HepG2 (cell line): ENCODE data around the gene PXDC1. TPM values are rescaled to one million over a fixed set of nuclear protein-coding genes. Genes with fewer than 3 reads are reported as not detected.

Source experiments
- ATAC-seq: fragments of 200-7000 bp; cut with Tn5 transposase; 3 replicates; pipeline ENCODE4 v1.9.1; 2020; ENCODE audit warnings: mild to moderate bottlenecking, moderate library complexity
- BruUV-seq: library from RNA; stranded (reverse); fragments of 400-500 nt; replicated peaks from 2 replicates; lab custom pipeline; 2021; lab: Mats Ljungman, UMichigan
- CTCF ChIA-PET: fragments of 300-600 bp; formaldehyde crosslinking; extraction: SDS; loops from one replicate; lab custom pipeline; 2021; ENCODE audit warnings: low total read pairs, inconsistent platforms, low intra/inter-chr PET ratio; lab: Yijun Ruan, JAX
- POLR2A ChIA-PET: fragments of 350-600 bp; sonication (Branson Sonifier 250); formaldehyde crosslinking; loops from one replicate; lab custom pipeline; 2020; ENCODE audit warnings: antibody characterized with exemption, inconsistent platforms; lab: Yijun Ruan, JAX
- DNase-seq: peaks from one replicate; pipeline ENCODE4 v3.0.0-alpha.2; 2015; ENCODE audit warnings: low spot score
- FAIRE-seq: peaks from 3 replicates; lab custom pipeline; 2011; peaks lifted over from hg19 to GRCh38; lab: Jason Lieb, UNC
- H2AFZ ChIP-seq: one replicate; pipeline ENCODE4 v1.6.1; 2011; ENCODE audit warnings: low read length, inconsistent platforms
- H3K27ac ChIP-seq: fragments of 300-600 bp; 3 replicates; pipeline ENCODE4 v1.8.0; 2011; ENCODE audit warnings: mixed run types, mild to moderate bottlenecking, mixed read lengths, low read length, inconsistent platforms; ENCODE audit not compliant: insufficient read depth; ENCODE audit errors: extremely low read length
- H3K27me3 ChIP-seq, 2 experiments: fragments of 200-600 bp in 1 of 2; 2 replicates in 1 of 2; 3 replicates in 1 of 2; pipeline versions ENCODE4 v1.6.0 to v1.8.0; 2011; ENCODE audit warnings: low read length in 2 of 2, mild to moderate bottlenecking in 2 of 2, moderate library complexity in 2 of 2, inconsistent platforms in 1 of 2; ENCODE audit not compliant: insufficient read depth in 2 of 2, control insufficient read depth in 1 of 2
- H3K36me3 ChIP-seq, 2 experiments: fragments of 200-600 bp in 1 of 2; replicated peaks in 1 of 2; 2 replicates in 1 of 2; 3 replicates in 1 of 2; pipeline versions ENCODE4 v1.5.1 to v1.8.0; 2011; ENCODE audit warnings: low read length in 2 of 2, inconsistent platforms in 1 of 2; ENCODE audit not compliant: insufficient read depth in 2 of 2, control insufficient read depth in 1 of 2
- H3K4me1 ChIP-seq: 2 replicates; pipeline ENCODE4 v1.5.1; 2012; ENCODE audit warnings: low read length, inconsistent platforms; ENCODE audit not compliant: insufficient read depth
- H3K4me2 ChIP-seq: 2 replicates; pipeline ENCODE4 v1.6.0; 2011; ENCODE audit warnings: low read depth, low read length, inconsistent platforms
- H3K4me3 ChIP-seq, 3 experiments: fragments of 200-600 bp in 1 of 3; sonication (generic), shearing (Covaris generic) in 1 of 3; replicated peaks in 1 of 3; 2 replicates each; pipeline ENCODE4 v1.5.1; 2011 to 2016; ENCODE audit warnings: low read length in 3 of 3, inconsistent platforms in 2 of 3, low read depth in 2 of 3, mild to moderate bottlenecking in 2 of 3, control low read depth in 1 of 3, mixed read lengths in 1 of 3; ENCODE audit not compliant: insufficient read depth in 1 of 3
- H3K79me2 ChIP-seq: one replicate; pipeline ENCODE4 v1.6.1; 2011; ENCODE audit warnings: low read length, inconsistent platforms; ENCODE audit not compliant: insufficient read depth
- H3K9ac ChIP-seq: 2 replicates; pipeline ENCODE4 v1.6.0; 2011; ENCODE audit warnings: mild to moderate bottlenecking, low read depth, low read length, inconsistent platforms; ENCODE audit not compliant: insufficient read depth
- H3K9me3 ChIP-seq: 2 replicates; pipeline ENCODE4 v1.5.1; 2012; ENCODE audit warnings: mild to moderate bottlenecking, low read length
- H4K20me1 ChIP-seq: 2 replicates; pipeline ENCODE4 v1.6.0; 2011; ENCODE audit warnings: inconsistent platforms, mild to moderate bottlenecking, low read length, moderate library complexity; ENCODE audit not compliant: insufficient read depth
- BORCS8-MEF2B ChIP-seq: sonication (generic); formaldehyde crosslinking; IDR thresholded peaks from 2 replicates; pipeline ENCODE4 v1.8.0; 2022; ENCODE audit warnings: mild to moderate bottlenecking, missing genetic modification reagents
- GFI1 ChIP-seq: sonication (generic); formaldehyde crosslinking; IDR thresholded peaks from 2 replicates; pipeline ENCODE4 v1.5.0; 2020; ENCODE audit warnings: missing genetic modification reagents, mild to moderate bottlenecking, borderline replicate concordance
- MXI1 ChIP-seq: IDR thresholded peaks from 3 replicates; pipeline ENCODE4 v1.6.1; 2012; ENCODE audit warnings: low read depth, low read length, inconsistent platforms, borderline replicate concordance
- SP5 ChIP-seq: IDR thresholded peaks from 2 replicates; pipeline ENCODE4 v1.6.1; 2016; ENCODE audit warnings: low read depth, borderline replicate concordance
- ZNF235 ChIP-seq: sonication (generic); formaldehyde crosslinking; IDR thresholded peaks from 2 replicates; pipeline ENCODE4 v1.8.1; 2023; ENCODE audit warnings: mild to moderate bottlenecking, missing genetic modification reagents, borderline replicate concordance
- ZNF563 ChIP-seq: sonication (generic); formaldehyde crosslinking; IDR thresholded peaks from 2 replicates; pipeline ENCODE4 v1.8.0; 2022; ENCODE audit warnings: mild to moderate bottlenecking, moderate library complexity, missing genetic modification reagents
- ZNF790 ChIP-seq: sonication (generic); formaldehyde crosslinking; IDR thresholded peaks from 2 replicates; pipeline ENCODE4 v1.8.0; 2022; ENCODE audit warnings: missing genetic modification reagents, mild to moderate bottlenecking, borderline replicate concordance
- ZNF816 ChIP-seq: sonication (generic); formaldehyde crosslinking; IDR thresholded peaks from 2 replicates; pipeline ENCODE4 v1.8.0; 2022; ENCODE audit warnings: missing genetic modification reagents, mild to moderate bottlenecking, borderline replicate concordance
- WGBS: methylation state at CpG from one replicate; pipeline ENCODE4 v1.1.6; 2017; ENCODE audit warnings: low lambda C conversion rate; 5-methylcytosine and 5-hydroxymethylcytosine counted together
- in situ Hi-C: cut with HindIII; loops from 2 replicates; pipeline ENCODE4 v1.10.0; 2017; ENCODE audit warnings: low pct_unique_long_range_greater_than_20kb; ENCODE audit not compliant: extremely low pct_ligation_motif_present
- intact Hi-C: fragments of 100-400 bp; cut with micrococcal nuclease; formaldehyde crosslinking; loops from one replicate; pipeline ENCODE4 v1.10.0; 2022; ENCODE audit not compliant: unreplicated experiment
- polyA plus RNA-seq, 8 experiments: library from polyadenylated mRNA; depleted of rRNA in 3 of 8; stranded (reverse) in 7 of 8; unstranded in 1 of 8; fragments of >200 nt; fragmentation: Illumina TruSeq in 4 of 8; extraction: Trizol in 4 of 8; gene quantifications; 2 replicates each; pipeline versions ENCODE4 v1.2.1 to v1.2.3, GENCODE V29; 2011 to 2016; ENCODE audit warnings: low read depth in 4 of 8, missing spikeins in 1 of 8, mixed read lengths in 1 of 8; ENCODE audit not compliant: insufficient read depth in 1 of 8
- total RNA-seq, 5 experiments: library from RNA; depleted of rRNA; stranded (reverse); fragments of >200 nt; fragmentation: Illumina TruSeq; extraction: Trizol; gene quantifications; 2 replicates each; pipeline ENCODE4 v1.2.3, GENCODE V29; 2016; ENCODE audit warnings: low read depth in 1 of 5
- TF ChIP-seq, protein P1 (sequence below): IDR thresholded peaks from 2 replicates; pipeline ENCODE4 v1.6.1; 2016
- TF ChIP-seq, protein P2 (sequence below): sonication (generic); formaldehyde crosslinking; IDR thresholded peaks from 2 replicates; pipeline ENCODE4 v1.5.1; 2020; ENCODE audit warnings: missing genetic modification reagents, mild to moderate bottlenecking, borderline replicate concordance
- TF ChIP-seq, protein P3 (sequence below): sonication (generic); formaldehyde crosslinking; IDR thresholded peaks from 2 replicates; pipeline ENCODE4 v1.4.0; 2020; ENCODE audit warnings: missing genetic modification reagents; ENCODE audit errors: not compliant biosample characterization

Gene PXDC1
- total and polyA plus RNA-seq, 2 of the 13 experiments (the other 11 are each of a cell fraction or from before 2014, with no cell fraction given), result 32.4 to 34.7 TPM

DNA sequence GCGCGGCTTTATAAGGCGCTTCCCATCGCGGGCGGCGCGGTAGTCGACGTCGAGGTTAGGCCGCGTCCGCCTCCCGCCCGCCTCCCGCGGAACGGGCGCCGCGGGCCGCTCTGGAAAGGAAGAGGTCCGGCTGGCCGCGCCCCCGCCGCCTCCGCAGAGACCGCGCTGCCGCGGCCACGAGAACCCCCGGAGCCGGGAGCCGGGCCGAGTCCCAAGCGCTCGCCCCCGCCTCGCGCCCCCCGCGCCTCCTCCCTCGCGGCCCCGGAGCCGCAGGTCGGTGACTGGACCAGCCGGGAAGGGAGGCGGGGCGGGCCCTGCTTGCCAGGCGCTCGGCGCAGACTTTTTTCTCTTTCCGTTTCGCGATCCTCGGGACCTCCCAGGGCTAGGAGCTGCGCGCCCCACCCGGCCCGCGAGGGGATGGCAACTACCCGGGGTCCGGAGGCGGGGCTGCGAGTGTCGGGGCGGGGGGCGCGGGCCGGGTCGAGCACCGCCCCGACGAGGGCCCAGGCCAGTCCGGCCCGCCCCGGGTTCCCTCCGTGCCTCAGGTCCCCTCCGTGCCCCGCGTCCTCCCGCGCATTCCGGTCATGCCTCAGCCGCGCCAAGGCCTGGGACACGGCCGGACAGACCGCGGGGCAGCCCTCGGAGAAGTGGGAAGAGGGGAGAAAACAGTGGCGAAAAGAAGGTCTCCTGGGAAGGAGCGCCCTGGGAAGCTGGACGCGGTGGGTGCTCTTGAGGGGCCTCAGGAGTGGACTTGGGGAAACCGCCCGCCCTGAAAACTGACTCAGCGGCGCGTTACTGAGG lies 417 bp upstream of the PXDC1 start (continued):
- TF ChIP-seq, protein P1, sequence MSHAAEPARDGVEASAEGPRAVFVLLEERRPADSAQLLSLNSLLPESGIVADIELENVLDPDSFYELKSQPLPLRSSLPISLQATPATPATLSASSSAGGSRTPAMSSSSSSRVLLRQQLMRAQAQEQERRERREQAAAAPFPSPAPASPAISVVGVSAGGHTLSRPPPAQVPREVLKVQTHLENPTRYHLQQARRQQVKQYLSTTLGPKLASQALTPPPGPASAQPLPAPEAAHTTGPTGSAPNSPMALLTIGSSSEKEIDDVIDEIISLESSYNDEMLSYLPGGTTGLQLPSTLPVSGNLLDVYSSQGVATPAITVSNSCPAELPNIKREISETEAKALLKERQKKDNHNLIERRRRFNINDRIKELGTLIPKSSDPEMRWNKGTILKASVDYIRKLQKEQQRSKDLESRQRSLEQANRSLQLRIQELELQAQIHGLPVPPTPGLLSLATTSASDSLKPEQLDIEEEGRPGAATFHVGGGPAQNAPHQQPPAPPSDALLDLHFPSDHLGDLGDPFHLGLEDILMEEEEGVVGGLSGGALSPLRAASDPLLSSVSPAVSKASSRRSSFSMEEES (CRISPR knock-in tag), result 0 out of 2 replicates have a peak, but pooled peaks have one; percentile 15

DNA sequence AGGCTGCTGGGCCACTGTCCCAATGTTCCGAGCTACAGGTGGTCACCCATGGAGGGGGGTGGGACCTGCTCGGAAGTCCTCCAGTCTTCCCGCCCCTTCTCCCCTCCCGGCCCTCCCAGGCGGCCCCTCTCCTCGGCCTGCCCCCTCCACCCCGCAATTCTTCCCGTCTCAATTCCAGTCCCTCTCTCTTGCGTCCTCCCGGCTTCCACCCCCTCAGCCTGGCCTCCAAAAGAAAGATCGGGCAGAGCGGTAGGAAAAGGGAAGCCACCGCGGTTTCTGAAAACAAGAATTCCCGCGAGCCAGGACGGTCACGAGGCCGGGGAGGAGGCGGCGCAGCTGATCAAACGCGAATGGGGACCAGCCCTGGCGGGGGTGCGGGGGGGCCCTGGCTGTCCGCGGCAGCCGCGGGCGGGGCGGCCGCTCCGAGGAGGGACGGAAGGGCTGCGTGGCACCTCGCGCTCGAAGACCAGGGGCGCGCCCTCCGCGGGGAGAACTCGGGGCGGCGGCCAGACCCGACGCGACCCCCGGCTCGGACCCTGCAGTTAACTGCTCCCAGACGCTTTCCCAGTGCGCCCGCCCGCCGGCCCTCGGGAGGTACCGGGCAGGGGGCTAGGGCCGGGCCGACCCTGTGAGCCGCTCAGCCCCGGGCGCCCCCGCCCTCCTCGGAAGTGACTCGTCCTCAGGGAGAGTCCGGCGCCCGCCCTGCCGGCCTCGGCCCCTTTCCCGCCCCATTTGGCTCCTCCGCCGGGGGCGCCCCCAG lies 1.0 kb downstream of the PXDC1 start:
- FAIRE-seq (no peak), DNase-seq (peak; percentile 62), ATAC-seq (peak; percentile 36)
- Histone ChIP-seq H3K4me1 (peaks cover 71% of the 10 kb centered on the region), H3K27ac (peak overlapping the region; percentile 78), H4K20me1 (peaks cover 30% of the 10 kb centered on the region), H2AFZ (no peak overlapping the region), H3K9me3 (no peaks in the 10 kb centered on the region), H3K79me2 (peaks cover 55% of the 10 kb centered on the region), H3K36me3 (peaks cover 5 to 15% of the 10 kb centered on the region in 2 experiments; a peak in 3 of 5 replicates), H3K4me3 (peak overlapping the region; percentile 71 to 81 (median 76)), H3K4me2 (peak overlapping the region; percentile 93), H3K27me3 (no peaks in the 10 kb centered on the region), H3K9ac (peak overlapping the region; percentile 85)
- WGBS, result 3% methylated on average over 26 of the region's 74 CpGs
- TSS peak; percentile 55 for BruUV-seq
- intact Hi-C loops (loop anchor here (5.0 kb wide), 1 partner anchor 57 kb away; no protein-coding TSS in a partner anchor), in situ Hi-C loops (loop anchor here (5.0 kb wide), 1 partner anchor 37 kb away; no protein-coding TSS in a partner anchor)
- CTCF ChIA-PET, result no interaction called here
- POLR2A ChIA-PET, result interaction anchor here (0.8 to 3.3 kb wide), 22 partner anchors 9 to 492 kb away, joined by 3 to 37 read pairs (median 6); partner anchors contain the start of gene PSMG4
- TF ChIP-seq GFI1 (CRISPR knock-in tag), result no peak; the same call in 1 of the 2 replicates
- peak; percentile 74 for TF ChIP-seq SP5 (CRISPR knock-in tag)
- no peak for TF ChIP-seq ZNF790 (CRISPR knock-in tag)
- no peak; the same call in 1 of the 2 replicates for TF ChIP-seq BORCS8-MEF2B (CRISPR knock-in tag)
- no peak for TF ChIP-seq MXI1
- no peak; the same call in 1 of the 2 replicates for TF ChIP-seq ZNF235 (CRISPR knock-in tag)
- TF ChIP-seq ZNF816, result peak; percentile 60; the same call in 1 of the 2 replicates
- TF ChIP-seq, protein P2, sequence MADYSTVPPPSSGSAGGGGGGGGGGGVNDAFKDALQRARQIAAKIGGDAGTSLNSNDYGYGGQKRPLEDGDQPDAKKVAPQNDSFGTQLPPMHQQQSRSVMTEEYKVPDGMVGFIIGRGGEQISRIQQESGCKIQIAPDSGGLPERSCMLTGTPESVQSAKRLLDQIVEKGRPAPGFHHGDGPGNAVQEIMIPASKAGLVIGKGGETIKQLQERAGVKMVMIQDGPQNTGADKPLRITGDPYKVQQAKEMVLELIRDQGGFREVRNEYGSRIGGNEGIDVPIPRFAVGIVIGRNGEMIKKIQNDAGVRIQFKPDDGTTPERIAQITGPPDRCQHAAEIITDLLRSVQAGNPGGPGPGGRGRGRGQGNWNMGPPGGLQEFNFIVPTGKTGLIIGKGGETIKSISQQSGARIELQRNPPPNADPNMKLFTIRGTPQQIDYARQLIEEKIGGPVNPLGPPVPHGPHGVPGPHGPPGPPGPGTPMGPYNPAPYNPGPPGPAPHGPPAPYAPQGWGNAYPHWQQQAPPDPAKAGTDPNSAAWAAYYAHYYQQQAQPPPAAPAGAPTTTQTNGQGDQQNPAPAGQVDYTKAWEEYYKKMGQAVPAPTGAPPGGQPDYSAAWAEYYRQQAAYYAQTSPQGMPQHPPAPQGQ (CRISPR knock-in tag), result 0 out of 2 replicates have a peak, but pooled peaks have one; percentile 26
- TF ChIP-seq, protein P3, sequence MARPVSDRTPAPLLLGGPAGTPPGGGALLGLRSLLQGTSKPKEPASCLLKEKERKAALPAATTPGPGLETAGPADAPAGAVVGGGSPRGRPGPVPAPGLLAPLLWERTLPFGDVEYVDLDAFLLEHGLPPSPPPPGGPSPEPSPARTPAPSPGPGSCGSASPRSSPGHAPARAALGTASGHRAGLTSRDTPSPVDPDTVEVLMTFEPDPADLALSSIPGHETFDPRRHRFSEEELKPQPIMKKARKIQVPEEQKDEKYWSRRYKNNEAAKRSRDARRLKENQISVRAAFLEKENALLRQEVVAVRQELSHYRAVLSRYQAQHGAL (CRISPR knock-in tag), result no peak
- TF ChIP-seq ZNF563 (CRISPR knock-in tag), result no peak; the same call in 1 of the 2 replicates
